NAMALWA (cell line): Measurements from ENCODE around the gene ITGB7.
A peak's percentile ranks its signal among the peaks of the same experiment; 100 is the strongest.
"Not testable (repeated sequence)": the region's sequence is repeated elsewhere in the genome, so short reads cannot be mapped to it uniquely, and the experiment has no call there.

ENCODE experiments used
- DNase-seq: peaks from one replicate; pipeline ENCODE4 v3.0.0-alpha.2; 2015; ENCODE audit warnings: low spot score

The ITGB7 gene

GRCh38 chr12:53217051-53217930 is 10.2 kb upstream of the ITGB7 start:
- no peak for DNase-seq

- no peak for DNase-seq
These were observed 8.4 kb upstream of the ITGB7 start for GRCh38 chr12:53215497-53215896.

- DNase-seq, result no peak
These were observed 7.8 kb upstream of the ITGB7 start for GRCh38 chr12:53214687-53215455.

- DNase-seq, result no peak
These were observed 7.2 kb upstream of the ITGB7 start for GRCh38 chr12:53214221-53214620.

- DNase-seq, result peak; percentile 82
These were observed 6.3 kb upstream of the ITGB7 start for GRCh38 chr12:53213348-53213747.

- no peak for DNase-seq
These were observed 5.9 kb upstream of the ITGB7 start for GRCh38 chr12:53212931-53213330.

- peak; percentile 53 for DNase-seq
These were observed 4.7 kb upstream of the ITGB7 start for GRCh38 chr12:53211476-53212381.

- no peak for DNase-seq
These were observed 3.8 kb upstream of the ITGB7 start for GRCh38 chr12:53210843-53211242.

GRCh38 chr12:53208877-53209463 is 1.9 kb upstream of the ITGB7 start:
- peak; percentile 58 for DNase-seq

GRCh38 chr12:53208435-53208834 is 1.4 kb upstream of the ITGB7 start:
- DNase-seq, result no peak

- DNase-seq, result no peak
These were observed 1.2 kb downstream of the ITGB7 start for GRCh38 chr12:53205747-53206419.

- no peak for DNase-seq
These were observed 2.7 kb downstream of the ITGB7 start for GRCh38 chr12:53204351-53204750.

GRCh38 chr12:53202316-53202715 is 4.7 kb downstream of the ITGB7 start:
- not testable (repeated sequence) for DNase-seq

GRCh38 chr12:53201639-53202038 is 5.4 kb downstream of the ITGB7 start:
- no peak for DNase-seq

GRCh38 chr12:53201177-53201541 is 5.9 kb downstream of the ITGB7 start:
- no peak for DNase-seq

GRCh38 chr12:53200458-53201176 is 6.4 kb downstream of the ITGB7 start:
- peak; percentile 78 for DNase-seq

GRCh38 chr12:53200107-53200457 is 7.0 kb downstream of the ITGB7 start:
- peak; percentile 42 for DNase-seq

GRCh38 chr12:53199700-53200099 is 7.4 kb downstream of the ITGB7 start:
- no peak for DNase-seq

- DNase-seq, result no peak
These were observed 8.5 kb downstream of the ITGB7 start for GRCh38 chr12:53198486-53199110.

GRCh38 chr12:53197011-53197640 is 9.9 kb downstream of the ITGB7 start:
- DNase-seq, result no peak
